HEK293T (cell line): ENCODE measurements around the gene RGS7.

Experiments used
- NFRKB ChIP-seq: fragments of 450-650 bp; IDR thresholded peaks from 2 replicates; pipeline ENCODE4 v1.6.1; 2016; ENCODE audit warnings: mild to moderate bottlenecking, moderate library complexity
- SP1 ChIP-seq: fragments of 450-650 bp; IDR thresholded peaks from 2 replicates; pipeline ENCODE4 v1.6.1; 2017

GRCh38 chr1:241275226-241275625, 81.8 kb downstream of the RGS7 start:
- TF ChIP-seq SP1 (no peak), NFRKB (no peak)
